Fibroblast of lung (primary cell): ENCODE results near the gene TNKS2. TPM values are rescaled to one million over a fixed set of nuclear protein-coding genes. Genes with fewer than 3 reads are reported as not detected.

ENCODE experiments used
- DNase-seq, 2 donors: peaks; one replicate each; pipeline versions ENCODE4 v3.0.0 to v3.0.0-alpha.2; 2010; ENCODE audit warnings: low read depth in 2 of 2
- H2AFZ ChIP-seq: 2 replicates; pipeline ENCODE4 v1.5.1; 2012; ENCODE audit warnings: low read length, control low read depth, inconsistent platforms
- H3K27ac ChIP-seq: 2 replicates; pipeline ENCODE4 v1.5.1; 2011; ENCODE audit warnings: low read length, control low read depth; ENCODE audit not compliant: insufficient read depth
- H3K27me3 ChIP-seq: 2 replicates; pipeline ENCODE4 v1.5.1; 2011; ENCODE audit warnings: mild to moderate bottlenecking, low read length; ENCODE audit not compliant: control insufficient read depth, insufficient read depth
- H3K36me3 ChIP-seq: 2 replicates; pipeline ENCODE4 v1.5.1; 2011; ENCODE audit warnings: low read length; ENCODE audit not compliant: control insufficient read depth, insufficient read depth
- H3K4me1 ChIP-seq: 2 replicates; pipeline ENCODE4 v1.5.1; 2011; ENCODE audit warnings: low read length; ENCODE audit not compliant: control insufficient read depth, insufficient read depth; ENCODE audit errors: extremely low read depth
- H3K4me2 ChIP-seq: 2 replicates; pipeline ENCODE4 v1.5.1; 2011; ENCODE audit warnings: low read length, control low read depth; ENCODE audit not compliant: insufficient read depth; ENCODE audit errors: extremely low read depth
- H3K4me3 ChIP-seq, 4 experiments: fragments of 200-600 bp in 1 of 4; sonication (generic) in 1 of 4; replicated peaks in 1 of 4; 2 replicates each; pipeline ENCODE4 v1.5.1; 2011 to 2016; ENCODE audit warnings: low read length in 4 of 4, low read depth in 3 of 4, mild to moderate bottlenecking in 3 of 4, control low read depth in 2 of 4, inconsistent platforms in 1 of 4, mixed read lengths in 1 of 4; ENCODE audit not compliant: insufficient read depth in 1 of 4; ENCODE audit errors: control extremely low read depth in 1 of 4
- H3K79me2 ChIP-seq: 2 replicates; pipeline ENCODE4 v1.5.1; 2012; ENCODE audit warnings: mild to moderate bottlenecking, low read length, inconsistent platforms; ENCODE audit not compliant: control insufficient read depth, insufficient read depth
- H3K9ac ChIP-seq: 2 replicates; pipeline ENCODE4 v1.5.1; 2011; ENCODE audit warnings: mild to moderate bottlenecking, low read length, control low read depth; ENCODE audit not compliant: insufficient read depth
- H3K9me3 ChIP-seq: 2 replicates; pipeline ENCODE4 v1.5.1; 2012; ENCODE audit warnings: low read depth, low read length; ENCODE audit not compliant: control insufficient read depth, insufficient read depth
- H4K20me1 ChIP-seq: 2 replicates; pipeline ENCODE4 v1.5.1; 2011; ENCODE audit warnings: low read length; ENCODE audit not compliant: control insufficient read depth, insufficient read depth; ENCODE audit errors: extremely low read depth
- CTCF ChIP-seq, 2 donors: IDR thresholded peaks in 1 of 2; conservative IDR thresholded peaks in 1 of 2; 1 replicate in 1 of 2; 2 replicates in 1 of 2; pipeline ENCODE4 v1.5.1; 2011 to 2012; ENCODE audit warnings: low read length in 2 of 2, control low read depth in 1 of 2, inconsistent platforms in 1 of 2, low read depth in 1 of 2, mild to moderate bottlenecking in 1 of 2
- EZH2 ChIP-seq: IDR thresholded peaks from 2 replicates; pipeline ENCODE4 v1.5.1; 2012; ENCODE audit warnings: low read length, control low read depth, mild to moderate bottlenecking; ENCODE audit errors: missing control alignments
- polyA plus RNA-seq, 2 donors: library from polyadenylated mRNA; depleted of rRNA in 1 of 2; stranded (reverse) in 1 of 2; unstranded in 1 of 2; fragments of >200 nt; gene quantifications; 2 replicates each; pipeline ENCODE4 v1.2.1, GENCODE V29; 2011 to 2012; ENCODE audit warnings: missing spikeins in 1 of 2
- total RNA-seq: library from RNA; depleted of rRNA; stranded (reverse); fragments of >200 nt; gene quantifications from 2 replicates; pipeline ENCODE4 v1.2.1, GENCODE V29; 2014

The TNKS2 gene
- total and polyA plus RNA-seq, 2 donors (not counting 1 experiment from before 2014, with no cell fraction given), result 44.6 to 61.6 TPM

GRCh38 chr10:91829268-91829667, 31.0 kb downstream of the TNKS2 start:
- Histone ChIP-seq H3K4me3 (no peak overlapping the region), H3K9me3 (no peaks in the 10 kb centered on the region), H3K4me2 (no peak overlapping the region), H4K20me1 (no peaks in the 10 kb centered on the region), H3K27ac (no peak overlapping the region), H3K4me1 (no peaks in the 10 kb centered on the region), H3K36me3 (no peaks in the 10 kb centered on the region), H3K79me2 (no peaks in the 10 kb centered on the region), H3K9ac (no peak overlapping the region), H2AFZ (no peak overlapping the region), H3K27me3 (no peaks in the 10 kb centered on the region)
- TF ChIP-seq EZH2 (no peak), CTCF (conservative IDR thresholded peaks at IDR 0.05 in 1 of 2, IDR thresholded peaks at IDR 0.05 in 1 of 2; ENCODE audit: low read depth in 1 of 2, low read length in 2 of 2) (no peak)
- no peak for DNase-seq

- H3K36me3 ChIP-seq, result peaks cover 10% of the 10 kb centered on the region
- no peak for TF ChIP-seq CTCF (conservative IDR thresholded peaks at IDR 0.05 in 1 of 2, IDR thresholded peaks at IDR 0.05 in 1 of 2; ENCODE audit: low read depth in 1 of 2, low read length in 2 of 2)
These were observed 40.0 kb downstream of the TNKS2 start for GRCh38 chr10:91838199-91838598.

GRCh38 chr10:91843083-91843482, 44.9 kb downstream of the TNKS2 start:
- Histone ChIP-seq H2AFZ (no peak overlapping the region), H3K4me3 (no peak overlapping the region), H3K9ac (no peak overlapping the region), H3K9me3 (no peaks in the 10 kb centered on the region), H3K4me1 (no peaks in the 10 kb centered on the region), H3K36me3 (peaks cover 11% of the 10 kb centered on the region), H3K27ac (no peak overlapping the region), H3K4me2 (no peak overlapping the region), H4K20me1 (no peaks in the 10 kb centered on the region), H3K27me3 (no peaks in the 10 kb centered on the region), H3K79me2 (no peaks in the 10 kb centered on the region)
- no peak for DNase-seq
- TF ChIP-seq EZH2, result no peak
- TF ChIP-seq CTCF (conservative IDR thresholded peaks at IDR 0.05 in 1 of 2, IDR thresholded peaks at IDR 0.05 in 1 of 2; ENCODE audit: low read depth in 1 of 2, low read length in 2 of 2), result no peak

More at GRCh38 chr10:91838199-91838598, 40.0 kb downstream of the TNKS2 start:
- no peaks in the 10 kb centered on the region for H3K4me1 ChIP-seq
- no peak for DNase-seq
- H2AFZ ChIP-seq, result no peak overlapping the region
- no peak overlapping the region for H3K4me2 ChIP-seq
- H3K4me3 ChIP-seq, result no peak overlapping the region
- H3K9ac ChIP-seq, result no peak overlapping the region
- no peaks in the 10 kb centered on the region for H3K9me3 ChIP-seq
- no peaks in the 10 kb centered on the region for H3K27me3 ChIP-seq
- H3K79me2 ChIP-seq, result no peaks in the 10 kb centered on the region
- H3K27ac ChIP-seq, result no peak overlapping the region
- no peaks in the 10 kb centered on the region for H4K20me1 ChIP-seq
